H1 (cell line): ENCODE measurements around the gene GBE1.

Source experiments
- BRCA1 ChIP-seq: IDR thresholded peaks from 2 replicates; pipeline ENCODE4 v1.6.1; 2012; ENCODE audit warnings: low read depth, low read length, improper control_type of control experiment
- CREB1 ChIP-seq: IDR thresholded peaks from 2 replicates; pipeline ENCODE4 v1.6.1; 2012; ENCODE audit warnings: inconsistent platforms
- EZH2 ChIP-seq: fragments of 200-600 bp; sonication (generic); IDR thresholded peaks from 2 replicates; pipeline ENCODE4 v1.7.1; 2012; ENCODE audit warnings: low read depth, mild to moderate bottlenecking, moderate library complexity, low read length, inconsistent platforms; ENCODE audit not compliant: severe bottlenecking
- POLR2A ChIP-seq, 2 experiments: IDR thresholded peaks; 1 replicate in 1 of 2; 2 replicates in 1 of 2; pipeline ENCODE4 v1.6.1; 2011; ENCODE audit warnings: low read depth in 2 of 2, low read length in 2 of 2, mild to moderate bottlenecking in 2 of 2; ENCODE audit errors: control extremely low read depth in 1 of 2
- RFX5 ChIP-seq: IDR thresholded peaks from 2 replicates; pipeline ENCODE4 v1.6.1; 2011; ENCODE audit warnings: low read depth, low read length, improper control_type of control experiment, borderline replicate concordance
- RNF2 ChIP-seq: fragments of 200-900, 300-1000 bp; sonication (generic); IDR thresholded peaks from 2 replicates; pipeline ENCODE4 v1.7.1; 2016; ENCODE audit warnings: borderline replicate concordance, low read depth, mild to moderate bottlenecking, antibody characterized with exemption, low read length; ENCODE audit not compliant: poor library complexity, severe bottlenecking; ENCODE audit errors: missing control alignments
- SIN3A ChIP-seq, 2 experiments: IDR thresholded peaks in 1 of 2; conservative IDR thresholded peaks in 1 of 2; 2 replicates each; pipeline ENCODE4 v1.6.1; 2011 to 2012; ENCODE audit warnings: low read length in 2 of 2, improper control_type of control experiment in 1 of 2, low read depth in 1 of 2, mild to moderate bottlenecking in 1 of 2
- SP2 ChIP-seq: IDR thresholded peaks from 2 replicates; pipeline ENCODE4 v1.6.1; 2012; ENCODE audit warnings: mild to moderate bottlenecking, low read length, inconsistent platforms
- SP4 ChIP-seq: IDR thresholded peaks from 2 replicates; pipeline ENCODE4 v1.6.1; 2012; ENCODE audit warnings: low read length, inconsistent platforms
- TF ChIP-seq, protein P1 (sequence below), 3 experiments: IDR thresholded peaks; 1 replicate in 2 of 3; 2 replicates in 1 of 3; pipeline versions ENCODE4 v1.5.1 to v1.6.1; 2011; ENCODE audit warnings: low read length in 3 of 3, mild to moderate bottlenecking in 3 of 3, inconsistent platforms in 2 of 3, low read depth in 1 of 3, moderate library complexity in 1 of 3; ENCODE audit not compliant: insufficient read depth in 1 of 3; ENCODE audit errors: control extremely low read depth in 1 of 3

DNA sequence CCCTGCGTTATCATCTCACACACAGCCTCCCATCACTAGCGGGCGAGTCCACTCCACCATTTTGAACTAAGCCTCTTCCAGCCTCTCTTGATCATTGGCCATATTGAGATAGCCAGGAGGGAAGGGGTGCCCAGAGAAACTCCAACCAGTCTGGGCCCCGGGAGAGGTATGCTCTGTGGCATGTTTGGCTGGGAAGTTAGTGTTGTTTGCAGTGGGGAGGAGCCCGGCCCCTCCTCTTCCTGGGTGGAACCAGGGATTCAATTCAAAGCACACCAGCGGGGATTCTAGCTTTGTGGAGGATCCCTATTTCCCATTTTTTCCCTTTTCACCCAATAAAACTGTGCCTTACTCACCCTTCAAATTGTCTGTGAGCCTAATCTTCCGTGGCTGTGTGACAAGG lies 71.8 kb downstream of the GBE1 start:
- no peak for TF ChIP-seq BRCA1
- TF ChIP-seq POLR2A (IDR thresholded peaks at IDR 0.05; ENCODE audit: control extremely low read depth in 1 of 2, low read depth in 2 of 2, low read length in 2 of 2): no peak
- TF ChIP-seq CREB1: no peak
- TF ChIP-seq, protein P1, sequence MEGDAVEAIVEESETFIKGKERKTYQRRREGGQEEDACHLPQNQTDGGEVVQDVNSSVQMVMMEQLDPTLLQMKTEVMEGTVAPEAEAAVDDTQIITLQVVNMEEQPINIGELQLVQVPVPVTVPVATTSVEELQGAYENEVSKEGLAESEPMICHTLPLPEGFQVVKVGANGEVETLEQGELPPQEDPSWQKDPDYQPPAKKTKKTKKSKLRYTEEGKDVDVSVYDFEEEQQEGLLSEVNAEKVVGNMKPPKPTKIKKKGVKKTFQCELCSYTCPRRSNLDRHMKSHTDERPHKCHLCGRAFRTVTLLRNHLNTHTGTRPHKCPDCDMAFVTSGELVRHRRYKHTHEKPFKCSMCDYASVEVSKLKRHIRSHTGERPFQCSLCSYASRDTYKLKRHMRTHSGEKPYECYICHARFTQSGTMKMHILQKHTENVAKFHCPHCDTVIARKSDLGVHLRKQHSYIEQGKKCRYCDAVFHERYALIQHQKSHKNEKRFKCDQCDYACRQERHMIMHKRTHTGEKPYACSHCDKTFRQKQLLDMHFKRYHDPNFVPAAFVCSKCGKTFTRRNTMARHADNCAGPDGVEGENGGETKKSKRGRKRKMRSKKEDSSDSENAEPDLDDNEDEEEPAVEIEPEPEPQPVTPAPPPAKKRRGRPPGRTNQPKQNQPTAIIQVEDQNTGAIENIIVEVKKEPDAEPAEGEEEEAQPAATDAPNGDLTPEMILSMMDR (IDR thresholded peaks at IDR 0.05; ENCODE audit: control extremely low read depth in 1 of 3, insufficient read depth in 1 of 3, low read depth in 1 of 3, low read length in 3 of 3): no peak
- TF ChIP-seq RFX5: no peak
- TF ChIP-seq SIN3A (conservative IDR thresholded peaks at IDR 0.05 in 1 of 2, IDR thresholded peaks at IDR 0.05 in 1 of 2; ENCODE audit: low read depth in 1 of 2, low read length in 2 of 2): no peak
- TF ChIP-seq RNF2: no peak
- TF ChIP-seq EZH2: no peak
- TF ChIP-seq SP2: no peak
- no peak for TF ChIP-seq SP4
